Fibroblast of lung (primary cell): ENCODE results near the gene CCL15. TPM values are rescaled to one million over a fixed set of nuclear protein-coding genes. Genes with fewer than 3 reads are reported as not detected.

Experiments used
- DNase-seq, 2 donors: peaks; one replicate each; pipeline versions ENCODE4 v3.0.0 to v3.0.0-alpha.2; 2010; ENCODE audit warnings: low read depth in 2 of 2
- H2AFZ ChIP-seq: 2 replicates; pipeline ENCODE4 v1.5.1; 2012; ENCODE audit warnings: low read length, control low read depth, inconsistent platforms
- H3K27ac ChIP-seq: 2 replicates; pipeline ENCODE4 v1.5.1; 2011; ENCODE audit warnings: low read length, control low read depth; ENCODE audit not compliant: insufficient read depth
- H3K27me3 ChIP-seq: 2 replicates; pipeline ENCODE4 v1.5.1; 2011; ENCODE audit warnings: mild to moderate bottlenecking, low read length; ENCODE audit not compliant: control insufficient read depth, insufficient read depth
- H3K36me3 ChIP-seq: 2 replicates; pipeline ENCODE4 v1.5.1; 2011; ENCODE audit warnings: low read length; ENCODE audit not compliant: control insufficient read depth, insufficient read depth
- H3K4me1 ChIP-seq: 2 replicates; pipeline ENCODE4 v1.5.1; 2011; ENCODE audit warnings: low read length; ENCODE audit not compliant: control insufficient read depth, insufficient read depth; ENCODE audit errors: extremely low read depth
- H3K4me2 ChIP-seq: 2 replicates; pipeline ENCODE4 v1.5.1; 2011; ENCODE audit warnings: low read length, control low read depth; ENCODE audit not compliant: insufficient read depth; ENCODE audit errors: extremely low read depth
- H3K4me3 ChIP-seq, 4 experiments: fragments of 200-600 bp in 1 of 4; sonication (generic) in 1 of 4; replicated peaks in 1 of 4; 2 replicates each; pipeline ENCODE4 v1.5.1; 2011 to 2016; ENCODE audit warnings: low read length in 4 of 4, low read depth in 3 of 4, mild to moderate bottlenecking in 3 of 4, control low read depth in 2 of 4, inconsistent platforms in 1 of 4, mixed read lengths in 1 of 4; ENCODE audit not compliant: insufficient read depth in 1 of 4; ENCODE audit errors: control extremely low read depth in 1 of 4
- H3K79me2 ChIP-seq: 2 replicates; pipeline ENCODE4 v1.5.1; 2012; ENCODE audit warnings: mild to moderate bottlenecking, low read length, inconsistent platforms; ENCODE audit not compliant: control insufficient read depth, insufficient read depth
- H3K9ac ChIP-seq: 2 replicates; pipeline ENCODE4 v1.5.1; 2011; ENCODE audit warnings: mild to moderate bottlenecking, low read length, control low read depth; ENCODE audit not compliant: insufficient read depth
- H3K9me3 ChIP-seq: 2 replicates; pipeline ENCODE4 v1.5.1; 2012; ENCODE audit warnings: low read depth, low read length; ENCODE audit not compliant: control insufficient read depth, insufficient read depth
- H4K20me1 ChIP-seq: 2 replicates; pipeline ENCODE4 v1.5.1; 2011; ENCODE audit warnings: low read length; ENCODE audit not compliant: control insufficient read depth, insufficient read depth; ENCODE audit errors: extremely low read depth
- EZH2 ChIP-seq: IDR thresholded peaks from 2 replicates; pipeline ENCODE4 v1.5.1; 2012; ENCODE audit warnings: low read length, control low read depth, mild to moderate bottlenecking; ENCODE audit errors: missing control alignments
- polyA plus RNA-seq, 2 donors: library from polyadenylated mRNA; depleted of rRNA in 1 of 2; stranded (reverse) in 1 of 2; unstranded in 1 of 2; fragments of >200 nt; gene quantifications; 2 replicates each; pipeline ENCODE4 v1.2.1, GENCODE V29; 2011 to 2012; ENCODE audit warnings: missing spikeins in 1 of 2
- total RNA-seq: library from RNA; depleted of rRNA; stranded (reverse); fragments of >200 nt; gene quantifications from 2 replicates; pipeline ENCODE4 v1.2.1, GENCODE V29; 2014
- TF ChIP-seq, protein P1 (sequence below), 2 donors: IDR thresholded peaks in 1 of 2; conservative IDR thresholded peaks in 1 of 2; 1 replicate in 1 of 2; 2 replicates in 1 of 2; pipeline ENCODE4 v1.5.1; 2011 to 2012; ENCODE audit warnings: low read length in 2 of 2, control low read depth in 1 of 2, inconsistent platforms in 1 of 2, low read depth in 1 of 2, mild to moderate bottlenecking in 1 of 2

The CCL15 gene
- total and polyA plus RNA-seq, 2 donors (not counting 1 experiment from before 2014, with no cell fraction given): not detected

DNA sequence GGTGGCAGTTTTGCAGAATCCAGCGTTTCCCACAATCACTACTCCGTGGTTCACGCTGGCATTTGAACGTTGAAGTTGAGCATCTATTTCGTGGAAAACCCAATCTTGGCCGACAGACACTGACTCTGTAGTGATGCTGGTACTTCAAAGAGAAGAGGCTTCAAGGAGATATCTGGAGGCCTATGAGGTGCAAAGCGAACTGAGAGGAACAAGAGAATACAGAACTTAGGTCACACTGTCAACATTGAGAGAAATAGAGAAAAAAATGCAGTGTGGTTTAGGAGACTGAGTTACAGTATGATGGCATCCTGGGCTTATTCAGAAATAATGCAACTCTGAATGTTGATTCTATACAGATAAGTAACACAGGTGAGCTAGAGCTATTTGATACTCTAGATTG, 36.1 kb downstream of the CCL15 start:
- Histone ChIP-seq H3K9me3 (no peaks in the 10 kb centered on the region), H2AFZ (no peak overlapping the region), H3K4me2 (no peak overlapping the region), H3K27me3 (peaks cover 2% of the 10 kb centered on the region), H4K20me1 (no peaks in the 10 kb centered on the region), H3K79me2 (no peaks in the 10 kb centered on the region), H3K36me3 (no peaks in the 10 kb centered on the region), H3K4me1 (no peaks in the 10 kb centered on the region), H3K27ac (no peak overlapping the region), H3K4me3 (no peak overlapping the region), H3K9ac (no peak overlapping the region)
- TF ChIP-seq, protein P1, sequence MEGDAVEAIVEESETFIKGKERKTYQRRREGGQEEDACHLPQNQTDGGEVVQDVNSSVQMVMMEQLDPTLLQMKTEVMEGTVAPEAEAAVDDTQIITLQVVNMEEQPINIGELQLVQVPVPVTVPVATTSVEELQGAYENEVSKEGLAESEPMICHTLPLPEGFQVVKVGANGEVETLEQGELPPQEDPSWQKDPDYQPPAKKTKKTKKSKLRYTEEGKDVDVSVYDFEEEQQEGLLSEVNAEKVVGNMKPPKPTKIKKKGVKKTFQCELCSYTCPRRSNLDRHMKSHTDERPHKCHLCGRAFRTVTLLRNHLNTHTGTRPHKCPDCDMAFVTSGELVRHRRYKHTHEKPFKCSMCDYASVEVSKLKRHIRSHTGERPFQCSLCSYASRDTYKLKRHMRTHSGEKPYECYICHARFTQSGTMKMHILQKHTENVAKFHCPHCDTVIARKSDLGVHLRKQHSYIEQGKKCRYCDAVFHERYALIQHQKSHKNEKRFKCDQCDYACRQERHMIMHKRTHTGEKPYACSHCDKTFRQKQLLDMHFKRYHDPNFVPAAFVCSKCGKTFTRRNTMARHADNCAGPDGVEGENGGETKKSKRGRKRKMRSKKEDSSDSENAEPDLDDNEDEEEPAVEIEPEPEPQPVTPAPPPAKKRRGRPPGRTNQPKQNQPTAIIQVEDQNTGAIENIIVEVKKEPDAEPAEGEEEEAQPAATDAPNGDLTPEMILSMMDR (conservative IDR thresholded peaks at IDR 0.05 in 1 of 2, IDR thresholded peaks at IDR 0.05 in 1 of 2; ENCODE audit: low read depth in 1 of 2, low read length in 2 of 2): no peak
- no peak for TF ChIP-seq EZH2
- no peak for DNase-seq

DNA sequence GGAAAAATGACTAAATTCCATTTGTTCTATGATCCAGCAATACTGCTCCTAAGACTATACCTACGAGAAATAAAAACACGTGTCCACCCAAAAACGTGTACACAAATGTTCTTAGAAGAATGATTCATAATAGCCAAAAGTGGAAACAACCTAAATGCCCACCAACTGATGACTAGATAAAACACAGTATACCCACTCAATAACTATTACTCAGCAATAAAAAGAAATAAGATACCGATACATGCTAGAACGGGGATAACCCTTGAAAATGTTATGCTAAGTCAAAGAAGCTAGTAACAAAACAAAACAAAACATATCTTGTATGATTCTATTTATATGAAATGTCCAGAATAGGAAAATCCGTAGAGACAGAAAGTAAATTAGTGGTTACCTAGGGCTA, 37.7 kb downstream of the CCL15 start:
- no peak for TF ChIP-seq EZH2
- TF ChIP-seq, protein P1 (conservative IDR thresholded peaks at IDR 0.05 in 1 of 2, IDR thresholded peaks at IDR 0.05 in 1 of 2; ENCODE audit: low read depth in 1 of 2, low read length in 2 of 2): no peak

DNA sequence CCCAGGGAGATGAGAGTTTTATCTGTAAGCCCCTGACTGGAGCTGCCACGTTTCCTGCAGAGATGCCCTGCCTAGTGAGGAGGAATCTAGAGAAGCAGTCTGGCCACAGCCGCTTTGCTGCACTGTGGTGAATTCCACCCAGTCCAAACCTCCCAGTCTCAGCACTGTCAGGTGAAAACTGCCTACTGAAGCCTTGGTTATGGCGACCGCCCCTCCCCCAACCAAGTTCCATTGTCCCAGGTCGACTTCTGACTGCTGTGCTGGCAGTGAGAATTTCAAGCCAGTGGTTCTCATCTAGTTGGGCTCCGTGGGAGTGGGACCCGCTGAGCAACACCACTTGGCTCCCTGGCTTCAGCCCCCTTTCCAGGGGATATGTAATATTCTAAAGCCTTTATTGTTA, 47.6 kb downstream of the CCL15 start:
- no peaks in the 10 kb centered on the region for H3K4me1 ChIP-seq
- no peak overlapping the region for H3K9ac ChIP-seq
- no peaks in the 10 kb centered on the region for H3K9me3 ChIP-seq
- TF ChIP-seq EZH2: no peak
- TF ChIP-seq, protein P1 (conservative IDR thresholded peaks at IDR 0.05 in 1 of 2, IDR thresholded peaks at IDR 0.05 in 1 of 2; ENCODE audit: low read depth in 1 of 2, low read length in 2 of 2): no peak
- DNase-seq: no peak
- peaks cover 6% of the 10 kb centered on the region for H3K27me3 ChIP-seq
- H3K36me3 ChIP-seq: no peaks in the 10 kb centered on the region
- H4K20me1 ChIP-seq: no peaks in the 10 kb centered on the region
- no peak overlapping the region for H3K4me3 ChIP-seq
- no peak overlapping the region for H3K27ac ChIP-seq
- no peaks in the 10 kb centered on the region for H3K79me2 ChIP-seq
- no peak overlapping the region for H3K4me2 ChIP-seq
- no peak overlapping the region for H2AFZ ChIP-seq

More for the DNA sequence above, 37.7 kb downstream of the CCL15 start:
- DNase-seq: no peak
- Histone ChIP-seq H2AFZ (no peak overlapping the region), H3K9me3 (no peaks in the 10 kb centered on the region), H3K4me2 (no peak overlapping the region), H3K9ac (no peak overlapping the region), H3K27ac (no peak overlapping the region), H3K36me3 (no peaks in the 10 kb centered on the region), H3K27me3 (no peaks in the 10 kb centered on the region), H3K4me3 (no peak overlapping the region), H4K20me1 (no peaks in the 10 kb centered on the region), H3K79me2 (no peaks in the 10 kb centered on the region), H3K4me1 (no peaks in the 10 kb centered on the region)
